GM13976 (cell line): ENCODE data around the gene DENND2A.

Experiments used
- DNase-seq: peaks from one replicate; pipeline ENCODE4 v3.0.0; 2012; ENCODE audit warnings: low spot score
- in situ Hi-C: fragments of 300-500 bp; cut with MboI; formaldehyde crosslinking; loops from one replicate; pipeline ENCODE4 v1.12.0; 2022; ENCODE audit warnings: low sequenced_read_pairs, mixed read lengths, inconsistent platforms; ENCODE audit not compliant: unreplicated experiment
- TF ChIP-seq, protein P1 (sequence below): IDR thresholded peaks from 2 replicates; pipeline ENCODE4 v1.5.1; 2012; ENCODE audit warnings: borderline replicate concordance, mild to moderate bottlenecking; ENCODE audit not compliant: insufficient read depth; ENCODE audit errors: extremely low read depth, missing control alignments, control extremely low read depth

Gene DENND2A

DNA sequence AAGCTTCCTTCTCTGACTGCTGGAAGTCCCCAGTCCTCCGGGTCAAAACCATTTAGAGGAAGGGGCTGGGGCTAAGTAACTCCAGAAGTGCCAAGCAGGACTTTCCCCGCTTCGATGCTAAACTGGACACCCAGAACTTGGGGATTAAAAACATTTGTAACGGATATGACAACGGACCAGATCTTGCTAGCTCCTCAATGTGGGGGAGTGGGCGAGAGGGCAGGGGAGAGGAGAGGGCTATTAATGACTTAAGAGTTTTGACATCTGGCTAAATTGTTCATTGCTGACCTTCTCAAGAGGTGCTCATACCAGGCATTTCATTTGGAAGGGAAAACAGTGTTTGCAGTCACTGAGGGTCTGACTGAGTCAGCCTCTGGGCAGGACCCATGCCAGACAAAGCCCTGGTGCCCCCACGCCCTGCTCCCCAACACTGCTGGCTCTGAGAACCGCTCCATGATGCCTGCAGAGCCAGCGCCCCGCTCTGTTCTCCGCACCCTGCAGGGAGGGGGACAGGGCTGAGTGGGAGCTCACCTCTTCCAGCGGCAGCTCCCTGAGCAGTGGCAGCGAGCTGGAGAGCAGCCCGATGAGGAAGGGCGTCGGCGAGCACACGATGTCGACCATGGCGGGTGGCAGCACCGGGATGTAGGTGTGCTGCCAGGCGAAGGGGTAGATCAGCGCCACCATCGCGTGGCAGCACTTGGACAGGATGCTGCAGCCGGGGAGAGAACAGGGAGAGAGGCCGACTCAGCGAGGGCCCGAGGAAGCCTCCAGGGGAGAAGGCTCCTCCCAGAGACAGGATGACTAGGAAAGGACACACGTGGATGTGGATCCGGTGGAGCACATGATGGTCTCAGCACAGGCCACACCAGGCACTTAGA, 113.6 kb downstream of the DENND2A start:
- TF ChIP-seq, protein P1, sequence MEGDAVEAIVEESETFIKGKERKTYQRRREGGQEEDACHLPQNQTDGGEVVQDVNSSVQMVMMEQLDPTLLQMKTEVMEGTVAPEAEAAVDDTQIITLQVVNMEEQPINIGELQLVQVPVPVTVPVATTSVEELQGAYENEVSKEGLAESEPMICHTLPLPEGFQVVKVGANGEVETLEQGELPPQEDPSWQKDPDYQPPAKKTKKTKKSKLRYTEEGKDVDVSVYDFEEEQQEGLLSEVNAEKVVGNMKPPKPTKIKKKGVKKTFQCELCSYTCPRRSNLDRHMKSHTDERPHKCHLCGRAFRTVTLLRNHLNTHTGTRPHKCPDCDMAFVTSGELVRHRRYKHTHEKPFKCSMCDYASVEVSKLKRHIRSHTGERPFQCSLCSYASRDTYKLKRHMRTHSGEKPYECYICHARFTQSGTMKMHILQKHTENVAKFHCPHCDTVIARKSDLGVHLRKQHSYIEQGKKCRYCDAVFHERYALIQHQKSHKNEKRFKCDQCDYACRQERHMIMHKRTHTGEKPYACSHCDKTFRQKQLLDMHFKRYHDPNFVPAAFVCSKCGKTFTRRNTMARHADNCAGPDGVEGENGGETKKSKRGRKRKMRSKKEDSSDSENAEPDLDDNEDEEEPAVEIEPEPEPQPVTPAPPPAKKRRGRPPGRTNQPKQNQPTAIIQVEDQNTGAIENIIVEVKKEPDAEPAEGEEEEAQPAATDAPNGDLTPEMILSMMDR: no peak
- in situ Hi-C loops: no loop called here
- no peak for DNase-seq

DNA sequence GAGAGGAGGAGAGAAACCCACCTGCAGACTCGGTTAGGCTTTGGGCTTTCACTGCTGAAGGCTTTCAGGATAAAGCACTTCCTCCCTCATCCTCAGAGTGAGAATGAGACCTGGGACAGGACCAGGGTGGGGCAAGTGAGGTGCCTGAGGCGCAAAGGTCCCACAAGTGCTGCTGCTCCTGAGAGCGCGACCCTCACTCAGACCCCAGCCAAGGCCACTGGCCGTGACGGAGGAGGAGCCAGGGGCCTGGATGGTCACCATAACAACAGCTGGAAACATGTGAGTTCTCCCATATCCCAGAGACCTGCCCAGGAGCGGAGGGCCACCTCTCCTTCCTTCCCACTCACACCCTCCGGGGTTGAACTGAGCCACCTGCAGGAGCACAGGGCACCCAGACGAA, 114.4 kb downstream of the DENND2A start:
- in situ Hi-C loops: no loop called here
- TF ChIP-seq, protein P1: no peak
- no peak for DNase-seq

DNA sequence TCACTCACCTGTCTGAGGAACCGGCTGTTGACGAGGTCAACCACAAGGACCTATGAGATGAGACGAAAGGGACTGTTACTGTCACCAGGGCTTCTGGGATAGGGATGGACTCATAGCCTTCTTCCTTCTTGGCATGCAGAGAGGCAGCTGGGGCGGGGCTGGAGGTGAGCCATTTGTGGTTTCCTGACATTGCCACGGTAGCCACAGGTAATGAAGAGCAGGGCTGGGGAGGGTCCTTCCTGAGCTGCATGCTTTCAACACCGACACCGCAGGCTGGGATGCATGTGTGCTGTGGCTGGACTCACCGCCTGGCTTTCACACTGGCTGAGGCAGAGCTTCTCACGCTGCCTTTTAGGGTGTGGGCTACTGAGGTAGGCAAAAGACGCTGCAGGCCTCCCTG, 114.9 kb downstream of the DENND2A start:
- in situ Hi-C loops: no loop called here
- no peak for DNase-seq
- TF ChIP-seq, protein P1: no peak

DNA sequence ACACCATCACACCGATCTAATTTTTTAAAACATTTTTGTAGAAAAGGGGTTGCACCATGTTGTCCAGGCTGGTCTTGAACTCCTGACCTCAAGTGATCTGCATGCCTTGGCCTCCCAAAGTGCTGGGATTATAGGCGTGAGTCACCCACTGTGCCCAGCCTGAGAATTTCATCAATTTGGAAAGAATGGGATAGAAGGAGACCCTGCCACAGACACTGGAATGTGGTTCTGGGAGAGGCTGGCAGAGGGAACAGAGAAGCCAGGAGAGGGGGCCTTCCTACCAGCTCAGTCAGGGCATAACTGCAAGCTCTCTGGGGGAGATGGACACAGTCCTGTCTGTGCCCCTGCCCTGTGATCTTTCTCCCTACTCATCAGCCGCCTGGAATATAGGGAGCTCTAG, 119.2 kb downstream of the DENND2A start:
- no peak for DNase-seq
- in situ Hi-C loops: loop anchor here (25.0 kb wide), 1 partner anchor 491 kb away; the partner anchor contains the start of gene MRPS33
- TF ChIP-seq, protein P1: no peak

DNA sequence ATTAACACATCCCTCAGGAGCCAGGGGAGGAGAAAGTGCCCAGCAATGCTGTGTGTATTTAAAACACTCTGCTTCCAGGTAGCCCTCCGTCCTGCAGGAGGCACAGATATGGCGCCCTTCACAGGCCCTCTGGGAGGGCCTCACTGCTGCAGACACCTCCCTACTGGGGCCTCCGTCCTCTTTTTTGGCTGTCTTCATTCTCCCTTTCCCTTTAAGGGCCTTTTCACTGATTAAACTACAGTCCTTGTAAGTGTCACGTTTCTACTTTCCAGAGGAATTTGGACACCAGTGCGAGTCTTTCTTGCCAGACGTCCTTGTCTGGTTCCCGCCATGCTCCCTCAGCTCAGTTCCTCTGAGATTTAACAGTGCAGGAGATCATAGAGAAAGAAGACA, 121.6 kb downstream of the DENND2A start:
- in situ Hi-C loops: loop anchor here (5.0 to 25.0 kb wide), 2 partner anchors 138 to 493 kb away; partner anchors contain the start of gene MRPS33
- TF ChIP-seq, protein P1: no peak
- DNase-seq: no peak

DNA sequence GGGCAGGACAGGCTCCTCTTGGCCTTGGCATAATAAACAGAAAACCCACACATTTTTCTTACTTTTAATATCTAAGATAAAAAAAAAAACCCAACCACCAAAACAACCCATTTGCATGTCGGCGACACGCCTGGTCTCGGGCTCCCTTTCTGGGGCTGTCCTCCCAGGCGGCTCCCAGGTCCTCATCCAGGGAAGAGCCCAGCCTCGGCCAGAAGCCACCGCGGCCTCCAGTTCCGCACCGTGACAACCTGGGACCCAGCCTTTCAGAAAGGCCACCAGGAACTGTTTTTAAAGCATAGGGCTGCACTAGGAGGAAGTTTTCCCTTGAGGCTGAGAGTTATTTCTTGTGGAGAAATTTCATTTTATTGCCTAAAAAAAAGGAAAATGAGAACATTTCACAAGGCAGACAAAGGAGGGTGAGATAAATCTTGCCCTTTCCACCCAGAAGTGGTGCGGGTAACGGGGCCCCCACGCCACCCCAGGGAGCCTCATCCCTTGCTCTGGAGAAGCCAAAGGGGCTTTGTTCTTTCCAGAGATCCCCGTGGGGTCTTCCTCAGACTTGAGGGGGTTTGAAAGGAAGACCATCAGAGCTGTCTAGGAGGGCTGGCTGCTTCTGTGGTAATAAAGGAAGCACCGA, 122.1 kb downstream of the DENND2A start:
- TF ChIP-seq, protein P1: no peak
- in situ Hi-C loops: loop anchor here (5.0 to 25.0 kb wide), 2 partner anchors 139 to 494 kb away; partner anchors contain the start of gene MRPS33
- no peak for DNase-seq
